Stimulated activated CD8-positive, alpha-beta memory T cell treated with anti-CD3 and anti-CD28 coated beads, Interleukin-4, amount 100 ng/mL, for 48 hours (primary cell): ENCODE measurements around the gene ANTXRL.
A peak's percentile ranks its signal among the peaks of the same experiment; 100 is the strongest.
"Not testable (repeated sequence)": the region's sequence is repeated elsewhere in the genome, so short reads cannot be mapped to it uniquely, and the experiment has no call there.

Experiments
- DNase-seq: peaks from one replicate; pipeline ENCODE4 v3.0.0-alpha.2; 2020

Gene ANTXRL

GRCh38 chr10:46286991-46287693 lies at the start of gene ANTXRL:
TSS of gene ANTXRL (plus strand) at chr10:46286997. CDS start at chr10:46287263, 266 bp downstream.
- DNase-seq, result no peak

- DNase-seq, result peak; percentile 15
These were observed 48.8 kb upstream of the ANTXRL start for GRCh38 chr10:46237815-46238510.

- DNase-seq, result no peak
These were observed 47.5 kb upstream of the ANTXRL start for GRCh38 chr10:46239247-46239646.

GRCh38 chr10:46239993-46240683 lies 46.7 kb upstream of the ANTXRL start:
- DNase-seq, result peak; percentile 18

GRCh38 chr10:46240684-46241565 lies 45.9 kb upstream of the ANTXRL start:
- peak; percentile 35 for DNase-seq

GRCh38 chr10:46245381-46245900 lies 41.4 kb upstream of the ANTXRL start:
- peak; percentile 16 for DNase-seq

GRCh38 chr10:46246400-46247180 lies 40.2 kb upstream of the ANTXRL start:
- DNase-seq, result not testable (repeated sequence)

GRCh38 chr10:46247181-46247475 lies 39.7 kb upstream of the ANTXRL start:
- no peak for DNase-seq

- peak; percentile 13 for DNase-seq
These were observed 38.8 kb upstream of the ANTXRL start for GRCh38 chr10:46247808-46248569.

GRCh38 chr10:46248651-46249146 lies 38.1 kb upstream of the ANTXRL start:
- no peak for DNase-seq

- not testable (repeated sequence) for DNase-seq
These were observed 37.0 kb upstream of the ANTXRL start for GRCh38 chr10:46249617-46250344.

- no peak for DNase-seq
These were observed 36.3 kb upstream of the ANTXRL start for GRCh38 chr10:46250481-46250880.

GRCh38 chr10:46250898-46251856 lies 35.6 kb upstream of the ANTXRL start:
- DNase-seq, result no peak

- DNase-seq, result no peak
These were observed 34.6 kb upstream of the ANTXRL start for GRCh38 chr10:46251857-46252847.

- DNase-seq, result no peak
These were observed 33.5 kb upstream of the ANTXRL start for GRCh38 chr10:46253076-46254006.

GRCh38 chr10:46254007-46254383 lies 32.8 kb upstream of the ANTXRL start:
- DNase-seq, result no peak

GRCh38 chr10:46254467-46254866 lies 32.3 kb upstream of the ANTXRL start:
- no peak for DNase-seq
